ENCODE data around the gene DSCAML1.

The DSCAML1 gene

DNA sequence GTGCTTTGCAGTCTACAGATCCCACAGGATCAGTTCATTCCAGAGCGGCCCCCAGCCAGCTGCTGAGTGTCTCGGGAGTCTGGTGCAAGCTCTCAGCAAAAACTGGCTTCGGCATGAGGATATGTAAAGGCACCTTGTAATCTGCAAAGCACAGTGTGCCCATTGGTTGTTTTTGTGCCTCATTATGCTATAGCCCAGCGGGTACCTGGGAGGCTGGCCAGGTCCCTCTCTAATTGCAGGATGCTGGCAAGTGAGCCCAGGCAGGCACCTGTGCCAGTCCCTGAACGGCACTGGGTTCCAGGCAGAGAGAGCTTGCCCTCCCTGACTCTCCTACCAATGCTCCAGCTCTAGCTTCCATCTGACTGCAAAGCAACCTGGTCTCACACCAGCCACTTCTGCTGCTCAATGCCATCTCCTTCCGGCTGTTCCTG is 128.7 kb downstream of the DSCAML1 start:
- CTCF ChIA-PET: no interaction called here
- POLR2A ChIA-PET: no interaction called here
- DNase-seq (ENCODE audit: extremely low spot score): no peak
- TF ChIP-seq NFRKB (IDR thresholded peaks at IDR 0.05) (no peak), CTBP1 (IDR thresholded peaks at IDR 0.05; ENCODE audit: borderline replicate concordance) (no peak), FOXK2 (IDR thresholded peaks at IDR 0.05) (no peak), SUZ12 (IDR thresholded peaks at IDR 0.05) (no peak), TARDBP (IDR thresholded peaks at IDR 0.05) (no peak), SP1 (IDR thresholded peaks at IDR 0.05) (no peak), ZNF384 (IDR thresholded peaks at IDR 0.05) (no peak), BHLHE40 (IDR thresholded peaks at IDR 0.05; ENCODE audit: borderline replicate concordance) (no peak), LEF1 (IDR thresholded peaks at IDR 0.05; ENCODE audit: borderline replicate concordance) (no peak), HDGF (IDR thresholded peaks at IDR 0.05; ENCODE audit: borderline replicate concordance) (no peak), ARNT (IDR thresholded peaks at IDR 0.05) (no peak), FOXA1 (IDR thresholded peaks at IDR 0.05) (no peak), L3MBTL2 (conservative IDR thresholded peaks at IDR 0.05) (no peak), ELF4 (IDR thresholded peaks at IDR 0.05) (no peak), FOXM1 (IDR thresholded peaks at IDR 0.05; ENCODE audit: borderline replicate concordance) (no peak)
- TF ChIP-seq, protein P1, sequence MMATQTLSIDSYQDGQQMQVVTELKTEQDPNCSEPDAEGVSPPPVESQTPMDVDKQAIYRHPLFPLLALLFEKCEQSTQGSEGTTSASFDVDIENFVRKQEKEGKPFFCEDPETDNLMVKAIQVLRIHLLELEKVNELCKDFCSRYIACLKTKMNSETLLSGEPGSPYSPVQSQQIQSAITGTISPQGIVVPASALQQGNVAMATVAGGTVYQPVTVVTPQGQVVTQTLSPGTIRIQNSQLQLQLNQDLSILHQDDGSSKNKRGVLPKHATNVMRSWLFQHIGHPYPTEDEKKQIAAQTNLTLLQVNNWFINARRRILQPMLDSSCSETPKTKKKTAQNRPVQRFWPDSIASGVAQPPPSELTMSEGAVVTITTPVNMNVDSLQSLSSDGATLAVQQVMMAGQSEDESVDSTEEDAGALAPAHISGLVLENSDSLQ (IDR thresholded peaks at IDR 0.05): no peak

DNA sequence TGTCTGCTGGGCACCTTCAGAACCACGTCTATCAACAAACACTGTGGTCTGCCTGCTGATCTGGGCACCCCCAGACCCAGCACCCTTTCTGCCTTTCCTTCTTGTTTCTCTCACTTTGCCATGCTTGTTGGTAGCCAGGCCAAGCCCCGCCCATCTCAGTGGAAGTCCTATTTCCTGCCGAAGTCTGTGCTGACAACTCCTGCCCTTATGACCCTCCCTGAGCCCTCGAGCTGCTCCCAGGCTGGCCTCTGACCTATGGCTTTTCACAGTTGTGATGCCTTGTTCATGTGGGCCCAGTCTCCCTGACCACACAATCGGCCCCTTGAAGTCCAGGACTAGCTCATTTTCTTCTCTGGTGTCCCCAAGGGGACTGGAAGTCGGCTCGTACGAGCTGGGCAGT is 132.1 kb downstream of the DSCAML1 start:
- ChIA-PET POLR2A (no interaction called here), CTCF (no interaction called here)
- no peak for DNase-seq (ENCODE audit: extremely low spot score)
- TF ChIP-seq FOXM1 (IDR thresholded peaks at IDR 0.05; ENCODE audit: borderline replicate concordance): no peak
- no peak for TF ChIP-seq SP1 (IDR thresholded peaks at IDR 0.05)
- no peak for TF ChIP-seq SUZ12 (IDR thresholded peaks at IDR 0.05)
- no peak for TF ChIP-seq FOXK2 (IDR thresholded peaks at IDR 0.05)
- TF ChIP-seq CTBP1 (IDR thresholded peaks at IDR 0.05; ENCODE audit: borderline replicate concordance): no peak
- no peak for TF ChIP-seq TARDBP (IDR thresholded peaks at IDR 0.05)
- no peak for TF ChIP-seq ELF4 (IDR thresholded peaks at IDR 0.05)
- no peak for TF ChIP-seq ZNF384 (IDR thresholded peaks at IDR 0.05)
- no peak for TF ChIP-seq BHLHE40 (IDR thresholded peaks at IDR 0.05; ENCODE audit: borderline replicate concordance)
- TF ChIP-seq ARNT (IDR thresholded peaks at IDR 0.05): no peak
- no peak for TF ChIP-seq HDGF (IDR thresholded peaks at IDR 0.05; ENCODE audit: borderline replicate concordance)
- TF ChIP-seq NFRKB (IDR thresholded peaks at IDR 0.05): no peak
- TF ChIP-seq FOXA1 (IDR thresholded peaks at IDR 0.05): no peak
- TF ChIP-seq LEF1 (IDR thresholded peaks at IDR 0.05; ENCODE audit: borderline replicate concordance): no peak

DNA sequence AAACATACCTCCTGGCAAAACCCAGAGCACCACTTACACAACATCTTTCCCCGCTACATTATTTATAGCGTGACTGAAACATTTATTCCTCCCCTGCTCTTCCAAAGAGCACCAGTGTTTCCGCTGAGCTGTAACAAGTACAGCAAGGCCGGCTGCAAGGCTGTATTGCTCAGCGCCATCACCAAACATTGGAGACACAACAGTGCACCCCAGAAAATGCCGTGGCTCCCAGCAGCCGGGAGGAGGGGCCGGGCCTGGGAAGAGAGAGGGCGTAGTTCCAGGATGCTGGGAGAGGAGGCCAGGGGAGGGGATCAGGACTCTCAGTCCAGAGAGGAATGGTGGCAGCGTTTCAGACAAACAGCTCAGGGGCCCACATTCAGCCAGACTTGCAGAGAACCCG is 133.2 kb downstream of the DSCAML1 start:
- TF ChIP-seq FOXK2 (IDR thresholded peaks at IDR 0.05) (no peak), ELF4 (IDR thresholded peaks at IDR 0.05) (no peak), NFRKB (IDR thresholded peaks at IDR 0.05) (no peak), FOXM1 (IDR thresholded peaks at IDR 0.05; ENCODE audit: borderline replicate concordance) (no peak), CTBP1 (IDR thresholded peaks at IDR 0.05; ENCODE audit: borderline replicate concordance) (no peak), ZNF384 (IDR thresholded peaks at IDR 0.05) (no peak), TARDBP (IDR thresholded peaks at IDR 0.05) (no peak), HDGF (IDR thresholded peaks at IDR 0.05; ENCODE audit: borderline replicate concordance) (no peak), SP1 (IDR thresholded peaks at IDR 0.05) (no peak), SUZ12 (IDR thresholded peaks at IDR 0.05) (no peak), FOXA1 (IDR thresholded peaks at IDR 0.05) (no peak), BHLHE40 (IDR thresholded peaks at IDR 0.05; ENCODE audit: borderline replicate concordance) (no peak), ARNT (IDR thresholded peaks at IDR 0.05) (no peak), LEF1 (IDR thresholded peaks at IDR 0.05; ENCODE audit: borderline replicate concordance) (no peak)
- TF ChIP-seq, protein P1 (IDR thresholded peaks at IDR 0.05): no peak
- ChIA-PET CTCF (no interaction called here), POLR2A (no interaction called here)
- DNase-seq (ENCODE audit: extremely low spot score): no peak

DNA sequence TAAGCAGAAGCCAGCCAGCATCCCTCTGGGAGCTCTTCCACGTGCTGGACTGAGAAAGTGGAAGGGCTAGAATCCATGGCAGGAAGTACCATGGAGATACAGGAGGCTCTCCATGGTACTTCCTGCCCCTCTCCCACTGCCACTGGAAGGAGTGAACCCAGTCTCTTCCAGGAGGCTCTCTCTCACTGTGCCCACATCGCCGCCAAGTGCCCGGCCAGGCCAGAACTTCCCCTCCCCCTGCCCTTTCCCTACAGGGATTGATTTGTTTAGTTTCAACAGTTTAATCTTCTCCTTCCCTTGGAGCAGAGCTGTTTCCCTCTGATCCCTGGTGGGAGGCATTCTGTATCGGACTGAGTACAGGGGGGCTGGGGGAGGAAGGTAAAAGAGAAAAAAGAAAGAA is 133.6 kb downstream of the DSCAML1 start:
- ChIA-PET POLR2A (no interaction called here), CTCF (no interaction called here)
- DNase-seq (ENCODE audit: extremely low spot score): no peak
- no peak for TF ChIP-seq LEF1 (IDR thresholded peaks at IDR 0.05; ENCODE audit: borderline replicate concordance)
- TF ChIP-seq CTBP1 (IDR thresholded peaks at IDR 0.05; ENCODE audit: borderline replicate concordance): no peak
- TF ChIP-seq ZNF384 (IDR thresholded peaks at IDR 0.05): no peak
- no peak for TF ChIP-seq FOXM1 (IDR thresholded peaks at IDR 0.05; ENCODE audit: borderline replicate concordance)
- TF ChIP-seq ELF4 (IDR thresholded peaks at IDR 0.05): no peak
- no peak for TF ChIP-seq FOXA1 (IDR thresholded peaks at IDR 0.05)

DNA sequence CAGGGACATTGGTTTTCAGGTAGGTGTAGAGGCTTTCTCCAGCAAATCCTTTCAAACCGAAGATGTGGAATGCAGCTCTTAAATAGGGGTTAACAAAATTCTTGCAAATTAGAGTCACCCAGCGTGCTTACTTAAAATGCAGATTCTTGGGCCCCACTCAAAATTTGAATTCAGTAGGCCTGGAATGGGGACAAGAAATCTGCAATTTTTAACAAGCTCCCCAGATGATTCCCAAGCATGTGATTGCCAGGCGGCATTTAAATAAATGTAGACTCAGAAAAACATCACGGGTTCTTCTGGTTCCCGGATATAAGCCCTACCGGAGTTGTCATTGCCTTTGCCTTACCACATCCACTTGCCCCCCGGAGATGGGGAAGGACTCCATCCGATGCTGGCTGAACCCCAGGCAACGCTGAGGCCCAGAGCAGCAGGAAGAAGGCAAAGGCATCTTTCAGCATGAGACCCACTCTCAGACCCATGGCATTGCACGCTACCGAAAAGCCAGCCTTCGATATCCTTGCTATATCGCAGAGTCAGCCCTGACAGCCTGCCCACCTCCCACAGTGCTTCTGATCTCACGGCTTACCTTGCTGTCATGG is 134.2 kb downstream of the DSCAML1 start:
- DNase-seq (ENCODE audit: extremely low spot score): no peak
- CTCF ChIA-PET: no interaction called here
- TF ChIP-seq SP1 (IDR thresholded peaks at IDR 0.05) (no peak), FOXA1 (IDR thresholded peaks at IDR 0.05) (no peak), FOXM1 (IDR thresholded peaks at IDR 0.05; ENCODE audit: borderline replicate concordance) (no peak), SUZ12 (IDR thresholded peaks at IDR 0.05) (no peak), NFRKB (IDR thresholded peaks at IDR 0.05) (no peak)
- TF ChIP-seq, protein P1 (IDR thresholded peaks at IDR 0.05): no peak
- POLR2A ChIA-PET: no interaction called here

DNA sequence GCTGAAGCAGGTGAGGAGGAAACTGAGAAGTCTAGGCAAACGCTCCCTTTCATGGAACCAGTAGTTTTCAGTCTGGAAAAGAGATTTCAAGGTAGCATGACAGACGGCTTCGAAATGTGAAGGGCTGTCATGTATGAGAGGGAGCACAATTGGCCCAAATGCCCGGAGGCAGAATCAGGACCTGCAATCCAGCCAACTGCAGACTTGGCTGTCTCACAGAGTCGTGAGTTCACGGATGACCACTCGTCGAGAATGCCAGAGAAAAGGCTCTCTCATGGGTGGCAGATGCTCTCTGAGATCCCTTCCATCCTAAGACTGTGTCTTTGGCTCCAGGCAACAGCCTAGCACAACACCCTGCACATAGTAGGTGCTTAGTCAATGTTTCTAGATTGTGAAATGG is 134.8 kb downstream of the DSCAML1 start:
- TF ChIP-seq L3MBTL2 (conservative IDR thresholded peaks at IDR 0.05) (no peak), BHLHE40 (IDR thresholded peaks at IDR 0.05; ENCODE audit: borderline replicate concordance) (no peak), SUZ12 (IDR thresholded peaks at IDR 0.05) (no peak), FOXA1 (IDR thresholded peaks at IDR 0.05) (no peak), ARNT (IDR thresholded peaks at IDR 0.05) (no peak)
- no peak for DNase-seq (ENCODE audit: extremely low spot score)
- POLR2A ChIA-PET: no interaction called here
- CTCF ChIA-PET: no interaction called here
